GM12878 (cell line): Measurements from ENCODE around the gene OSMR.

Experiments
- BHLHE40 ChIP-seq, 2 experiments: fragments of 450-650 bp in 1 of 2; IDR thresholded peaks; 2 replicates each; pipeline ENCODE4 v1.6.1; 2011 to 2017; ENCODE audit warnings: low read depth in 2 of 2, borderline replicate concordance in 1 of 2, improper control_type of control experiment in 1 of 2, low read length in 1 of 2, mild to moderate bottlenecking in 1 of 2
- EP300 ChIP-seq, 2 experiments: fragments of 150-350 bp in 1 of 2; IDR thresholded peaks; 2 replicates each; pipeline ENCODE4 v1.6.1; 2011 to 2012; ENCODE audit warnings: low read depth in 2 of 2, low read length in 2 of 2, borderline replicate concordance in 1 of 2, improper control_type of control experiment in 1 of 2, inconsistent platforms in 1 of 2; ENCODE audit not compliant: control insufficient read depth in 1 of 2
- MAX ChIP-seq: IDR thresholded peaks from 2 replicates; pipeline ENCODE4 v1.6.1; 2012; ENCODE audit warnings: low read depth, low read length, improper control_type of control experiment
- MLLT1 ChIP-seq: fragments of 450-650 bp; IDR thresholded peaks from 2 replicates; pipeline ENCODE4 v1.6.1; 2016; ENCODE audit warnings: mild to moderate bottlenecking
- POLR2A ChIP-seq: IDR thresholded peaks from 2 replicates; pipeline ENCODE4 v1.6.1; 2011; ENCODE audit warnings: low read depth, mild to moderate bottlenecking, low read length
- RAD21 ChIP-seq: IDR thresholded peaks from 2 replicates; pipeline ENCODE4 v1.6.1; 2011; ENCODE audit warnings: mild to moderate bottlenecking, low read depth, low read length, moderate library complexity; ENCODE audit not compliant: insufficient read depth
- REST ChIP-seq: IDR thresholded peaks from 2 replicates; pipeline ENCODE4 v1.6.1; 2012; ENCODE audit warnings: mild to moderate bottlenecking, low read depth, low read length
- SMAD1 ChIP-seq: fragments of 450-650 bp; IDR thresholded peaks from 2 replicates; pipeline ENCODE4 v1.6.1; 2018; ENCODE audit warnings: mild to moderate bottlenecking, low read depth; ENCODE audit not compliant: partially characterized antibody
- SREBF1 ChIP-seq: IDR thresholded peaks from 2 replicates; pipeline ENCODE4 v1.6.1; 2012; ENCODE audit warnings: mild to moderate bottlenecking, low read length
- STAT3 ChIP-seq: IDR thresholded peaks from 2 replicates; pipeline ENCODE4 v1.6.1; 2011; ENCODE audit warnings: low read depth, low read length, improper control_type of control experiment
- TARDBP ChIP-seq: IDR thresholded peaks from 2 replicates; pipeline ENCODE4 v1.6.1; 2016; ENCODE audit warnings: borderline replicate concordance
- TF ChIP-seq, protein P1 (sequence below), 3 experiments: IDR thresholded peaks in 2 of 3; conservative IDR thresholded peaks in 1 of 3; 2 replicates each; pipeline ENCODE4 v1.5.1; 2011; ENCODE audit warnings: low read depth in 3 of 3, low read length in 3 of 3, mild to moderate bottlenecking in 3 of 3, control low read depth in 2 of 3, moderate library complexity in 2 of 3, inconsistent platforms in 1 of 3, mixed read lengths in 1 of 3; ENCODE audit not compliant: control insufficient read depth in 2 of 3, insufficient read depth in 1 of 3; ENCODE audit errors: extremely low read depth in 1 of 3
- TF ChIP-seq, protein P2 (sequence below): IDR thresholded peaks from 2 replicates; pipeline ENCODE4 v1.6.1; 2012; ENCODE audit warnings: low read depth, low read length, improper control_type of control experiment

GRCh38 chr5:38837416-38837815, 8.4 kb upstream of the OSMR start:
- TF ChIP-seq, protein P1, sequence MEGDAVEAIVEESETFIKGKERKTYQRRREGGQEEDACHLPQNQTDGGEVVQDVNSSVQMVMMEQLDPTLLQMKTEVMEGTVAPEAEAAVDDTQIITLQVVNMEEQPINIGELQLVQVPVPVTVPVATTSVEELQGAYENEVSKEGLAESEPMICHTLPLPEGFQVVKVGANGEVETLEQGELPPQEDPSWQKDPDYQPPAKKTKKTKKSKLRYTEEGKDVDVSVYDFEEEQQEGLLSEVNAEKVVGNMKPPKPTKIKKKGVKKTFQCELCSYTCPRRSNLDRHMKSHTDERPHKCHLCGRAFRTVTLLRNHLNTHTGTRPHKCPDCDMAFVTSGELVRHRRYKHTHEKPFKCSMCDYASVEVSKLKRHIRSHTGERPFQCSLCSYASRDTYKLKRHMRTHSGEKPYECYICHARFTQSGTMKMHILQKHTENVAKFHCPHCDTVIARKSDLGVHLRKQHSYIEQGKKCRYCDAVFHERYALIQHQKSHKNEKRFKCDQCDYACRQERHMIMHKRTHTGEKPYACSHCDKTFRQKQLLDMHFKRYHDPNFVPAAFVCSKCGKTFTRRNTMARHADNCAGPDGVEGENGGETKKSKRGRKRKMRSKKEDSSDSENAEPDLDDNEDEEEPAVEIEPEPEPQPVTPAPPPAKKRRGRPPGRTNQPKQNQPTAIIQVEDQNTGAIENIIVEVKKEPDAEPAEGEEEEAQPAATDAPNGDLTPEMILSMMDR (IDR thresholded peaks at IDR 0.05 in 2 of 3, conservative IDR thresholded peaks at IDR 0.05 in 1 of 3; ENCODE audit: control insufficient read depth in 2 of 3, extremely low read depth in 1 of 3, insufficient read depth in 1 of 3, low read depth in 3 of 3, low read length in 3 of 3): no peak
- TF ChIP-seq POLR2A: no peak
- no peak for TF ChIP-seq BHLHE40 (IDR thresholded peaks at IDR 0.05; ENCODE audit: borderline replicate concordance in 1 of 2, low read depth in 2 of 2, low read length in 1 of 2)
- no peak for TF ChIP-seq RAD21
- TF ChIP-seq SREBF1: no peak
- TF ChIP-seq MAX: no peak
- TF ChIP-seq, protein P2, sequence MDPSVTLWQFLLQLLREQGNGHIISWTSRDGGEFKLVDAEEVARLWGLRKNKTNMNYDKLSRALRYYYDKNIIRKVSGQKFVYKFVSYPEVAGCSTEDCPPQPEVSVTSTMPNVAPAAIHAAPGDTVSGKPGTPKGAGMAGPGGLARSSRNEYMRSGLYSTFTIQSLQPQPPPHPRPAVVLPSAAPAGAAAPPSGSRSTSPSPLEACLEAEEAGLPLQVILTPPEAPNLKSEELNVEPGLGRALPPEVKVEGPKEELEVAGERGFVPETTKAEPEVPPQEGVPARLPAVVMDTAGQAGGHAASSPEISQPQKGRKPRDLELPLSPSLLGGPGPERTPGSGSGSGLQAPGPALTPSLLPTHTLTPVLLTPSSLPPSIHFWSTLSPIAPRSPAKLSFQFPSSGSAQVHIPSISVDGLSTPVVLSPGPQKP: no peak
- TF ChIP-seq TARDBP: no peak
- no peak for TF ChIP-seq EP300 (IDR thresholded peaks at IDR 0.05; ENCODE audit: borderline replicate concordance in 1 of 2, control insufficient read depth in 1 of 2, low read depth in 2 of 2, low read length in 2 of 2)
- no peak for TF ChIP-seq SMAD1
- no peak for TF ChIP-seq STAT3
- TF ChIP-seq REST: no peak
- no peak for TF ChIP-seq MLLT1
